Fibroblast of villous mesenchyme (primary cell): ENCODE measurements around the gene HNRNPF. TPM values are rescaled to one million over a fixed set of nuclear protein-coding genes. Genes with fewer than 3 reads are reported as not detected.
"Not testable (repeated sequence)": the region's sequence is repeated elsewhere in the genome, so short reads cannot be mapped to it uniquely, and the experiment has no call there.

Source experiments
- DNase-seq: peaks from one replicate; pipeline ENCODE4 v3.0.0-alpha.2; 2010; ENCODE audit warnings: low read depth
- H3K4me3 ChIP-seq: 2 replicates; pipeline ENCODE4 v1.5.1; 2011; ENCODE audit warnings: low read depth, mild to moderate bottlenecking, low read length
- small RNA-seq: library from RNA; depleted of rRNA; stranded (forward); fragments of <200 nt; gene quantifications from one replicate; pipeline ENCODE3, GENCODE V24; 2012
- total RNA-seq: library from RNA; depleted of rRNA; stranded (reverse); fragments of >200 nt; gene quantifications from 2 replicates; pipeline ENCODE4 v1.2.3, GENCODE V29; 2012
- TF ChIP-seq, protein P1 (sequence below): IDR thresholded peaks from 2 replicates; pipeline ENCODE4 v1.5.1; 2012; ENCODE audit warnings: low read depth, mild to moderate bottlenecking, low read length; ENCODE audit not compliant: insufficient read depth

HNRNPF gene
- total RNA-seq, 1 donor: 203 TPM

GRCh38 chr10:43339136-43339535 is 69.8 kb downstream of the HNRNPF start:
- TF ChIP-seq, protein P1, sequence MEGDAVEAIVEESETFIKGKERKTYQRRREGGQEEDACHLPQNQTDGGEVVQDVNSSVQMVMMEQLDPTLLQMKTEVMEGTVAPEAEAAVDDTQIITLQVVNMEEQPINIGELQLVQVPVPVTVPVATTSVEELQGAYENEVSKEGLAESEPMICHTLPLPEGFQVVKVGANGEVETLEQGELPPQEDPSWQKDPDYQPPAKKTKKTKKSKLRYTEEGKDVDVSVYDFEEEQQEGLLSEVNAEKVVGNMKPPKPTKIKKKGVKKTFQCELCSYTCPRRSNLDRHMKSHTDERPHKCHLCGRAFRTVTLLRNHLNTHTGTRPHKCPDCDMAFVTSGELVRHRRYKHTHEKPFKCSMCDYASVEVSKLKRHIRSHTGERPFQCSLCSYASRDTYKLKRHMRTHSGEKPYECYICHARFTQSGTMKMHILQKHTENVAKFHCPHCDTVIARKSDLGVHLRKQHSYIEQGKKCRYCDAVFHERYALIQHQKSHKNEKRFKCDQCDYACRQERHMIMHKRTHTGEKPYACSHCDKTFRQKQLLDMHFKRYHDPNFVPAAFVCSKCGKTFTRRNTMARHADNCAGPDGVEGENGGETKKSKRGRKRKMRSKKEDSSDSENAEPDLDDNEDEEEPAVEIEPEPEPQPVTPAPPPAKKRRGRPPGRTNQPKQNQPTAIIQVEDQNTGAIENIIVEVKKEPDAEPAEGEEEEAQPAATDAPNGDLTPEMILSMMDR: no peak
- no peak overlapping the region for H3K4me3 ChIP-seq
- no peak for DNase-seq

DNA sequence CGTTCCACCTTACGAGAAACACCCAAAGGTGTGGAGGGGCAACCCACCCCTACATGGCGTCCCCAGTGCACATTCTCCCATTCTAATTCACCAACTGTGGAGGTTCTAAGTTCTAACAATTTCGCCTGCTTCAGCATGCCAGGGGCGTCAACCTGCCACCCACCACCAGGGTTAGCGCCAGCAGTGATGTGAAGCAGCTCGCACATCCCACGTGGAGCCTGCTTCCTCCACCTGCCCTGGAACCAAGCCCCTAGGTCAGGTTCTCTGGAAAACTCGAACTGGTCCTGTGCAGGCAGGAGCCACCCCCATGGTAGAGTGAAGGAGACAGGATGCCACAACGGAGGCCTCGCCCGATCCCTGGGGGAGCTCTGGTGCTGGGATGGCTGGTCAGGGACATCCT is 70.9 kb downstream of the HNRNPF start:
- TF ChIP-seq, protein P1: no peak
- no peak for DNase-seq
- no peak overlapping the region for H3K4me3 ChIP-seq

DNA sequence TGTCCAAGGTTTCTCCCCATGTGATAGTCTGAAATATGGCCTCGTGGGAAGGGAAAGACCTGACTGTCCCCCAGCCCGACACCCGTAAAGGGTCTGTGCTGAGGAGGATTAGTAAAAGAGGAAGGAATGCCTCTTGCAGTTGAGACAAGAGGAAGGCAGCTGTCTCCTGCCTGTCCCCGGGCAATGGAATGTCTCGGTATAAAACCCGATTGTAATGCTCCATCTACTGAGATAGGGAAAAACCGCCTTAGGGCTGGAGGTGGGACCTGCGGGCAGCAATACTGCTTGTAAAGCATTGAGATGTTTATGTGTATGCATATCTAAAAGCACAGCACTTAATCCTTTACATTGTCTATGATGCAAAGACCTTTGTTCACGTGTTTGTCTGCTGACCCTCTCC is 71.5 kb downstream of the HNRNPF start:
- DNase-seq: not testable (repeated sequence)

GRCh38 chr10:43336641-43337318 is 72.2 kb downstream of the HNRNPF start:
- H3K4me3 ChIP-seq: no peak overlapping the region
- TF ChIP-seq, protein P1: no peak
- DNase-seq: no peak

More for the DNA sequence above, 71.5 kb downstream of the HNRNPF start:
- not testable (repeated sequence) for H3K4me3 ChIP-seq

GRCh38 chr10:43336061-43336460 is 72.9 kb downstream of the HNRNPF start:
- no peak for DNase-seq
- no peak overlapping the region for H3K4me3 ChIP-seq
- TF ChIP-seq, protein P1: no peak

Small RNA genes lying within 50 kb of the gene (small RNA-seq; reads per million reads assigned to genes)
- gene RNU6ATAC11P (not detected), gene RNU7-193P (0.28 reads per million), gene SNORD3J (0.75 reads per million)

Other genes with a start within 250 kb of the HNRNPF start
- under 0.01 TPM in 2 replicates for gene RASGEF1A, start 142.1 kb downstream of the HNRNPF start, total RNA-seq
- gene FXYD4, start 37.5 kb downstream of the HNRNPF start, total RNA-seq: not detected in 2 replicates
- gene ZNF487, start 27.9 kb upstream of the HNRNPF start, total RNA-seq: 2.6 TPM in 2 replicates
- gene ZNF239, start 165.4 kb upstream of the HNRNPF start, total RNA-seq: 4.2 and 6.5 TPM in 2 replicates
- gene ZNF485, start 197.3 kb upstream of the HNRNPF start, total RNA-seq: 1.6 and 3.5 TPM in 2 replicates
- gene ZNF32, start 239.7 kb upstream of the HNRNPF start, total RNA-seq: 29.0 and 30.7 TPM in 2 replicates